ENCODE data around the gene SNX20.

- TF ChIP-seq, protein P1, sequence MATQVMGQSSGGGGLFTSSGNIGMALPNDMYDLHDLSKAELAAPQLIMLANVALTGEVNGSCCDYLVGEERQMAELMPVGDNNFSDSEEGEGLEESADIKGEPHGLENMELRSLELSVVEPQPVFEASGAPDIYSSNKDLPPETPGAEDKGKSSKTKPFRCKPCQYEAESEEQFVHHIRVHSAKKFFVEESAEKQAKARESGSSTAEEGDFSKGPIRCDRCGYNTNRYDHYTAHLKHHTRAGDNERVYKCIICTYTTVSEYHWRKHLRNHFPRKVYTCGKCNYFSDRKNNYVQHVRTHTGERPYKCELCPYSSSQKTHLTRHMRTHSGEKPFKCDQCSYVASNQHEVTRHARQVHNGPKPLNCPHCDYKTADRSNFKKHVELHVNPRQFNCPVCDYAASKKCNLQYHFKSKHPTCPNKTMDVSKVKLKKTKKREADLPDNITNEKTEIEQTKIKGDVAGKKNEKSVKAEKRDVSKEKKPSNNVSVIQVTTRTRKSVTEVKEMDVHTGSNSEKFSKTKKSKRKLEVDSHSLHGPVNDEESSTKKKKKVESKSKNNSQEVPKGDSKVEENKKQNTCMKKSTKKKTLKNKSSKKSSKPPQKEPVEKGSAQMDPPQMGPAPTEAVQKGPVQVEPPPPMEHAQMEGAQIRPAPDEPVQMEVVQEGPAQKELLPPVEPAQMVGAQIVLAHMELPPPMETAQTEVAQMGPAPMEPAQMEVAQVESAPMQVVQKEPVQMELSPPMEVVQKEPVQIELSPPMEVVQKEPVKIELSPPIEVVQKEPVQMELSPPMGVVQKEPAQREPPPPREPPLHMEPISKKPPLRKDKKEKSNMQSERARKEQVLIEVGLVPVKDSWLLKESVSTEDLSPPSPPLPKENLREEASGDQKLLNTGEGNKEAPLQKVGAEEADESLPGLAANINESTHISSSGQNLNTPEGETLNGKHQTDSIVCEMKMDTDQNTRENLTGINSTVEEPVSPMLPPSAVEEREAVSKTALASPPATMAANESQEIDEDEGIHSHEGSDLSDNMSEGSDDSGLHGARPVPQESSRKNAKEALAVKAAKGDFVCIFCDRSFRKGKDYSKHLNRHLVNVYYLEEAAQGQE (IDR thresholded peaks at IDR 0.05; ENCODE audit: insufficient read depth in 1 of 2, low read depth in 2 of 2, low read length in 2 of 2), result no peak
- TF ChIP-seq TAF1 (IDR thresholded peaks at IDR 0.05; ENCODE audit: borderline replicate concordance, insufficient read depth, low read length) (no peak), SIN3A (IDR thresholded peaks at IDR 0.05; ENCODE audit: borderline replicate concordance, insufficient read depth, low read length) (no peak), POLR2AphosphoS5 (IDR thresholded peaks at IDR 0.05; ENCODE audit: low read depth, low read length) (no peak), FOXP2 (optimal IDR thresholded peaks at IDR 0.05; ENCODE audit: borderline replicate concordance, extremely low read depth, extremely low read length, insufficient read depth) (no peak)
Observed at GRCh38 chr16:50695017-50696000, 14.2 kb upstream of the SNX20 start.

Data from PFSK-1 (cell line).